Stimulated activated CD4-positive, alpha-beta T cell treated with anti-CD3 and anti-CD28 coated beads, Interleukin-4, amount 100 ng/mL, for 24 hours (primary cell): ENCODE results near the gene CAPN12.
"Not testable (repeated sequence)": the region's sequence is repeated elsewhere in the genome, so short reads cannot be mapped to it uniquely, and the experiment has no call there.

Experiments
- DNase-seq: peaks from one replicate; pipeline ENCODE4 v3.0.0-alpha.2; 2020

CAPN12 gene

GRCh38 chr19:38770228-38770948 is 26.1 kb upstream of the CAPN12 start:
- DNase-seq: not testable (repeated sequence)

DNA sequence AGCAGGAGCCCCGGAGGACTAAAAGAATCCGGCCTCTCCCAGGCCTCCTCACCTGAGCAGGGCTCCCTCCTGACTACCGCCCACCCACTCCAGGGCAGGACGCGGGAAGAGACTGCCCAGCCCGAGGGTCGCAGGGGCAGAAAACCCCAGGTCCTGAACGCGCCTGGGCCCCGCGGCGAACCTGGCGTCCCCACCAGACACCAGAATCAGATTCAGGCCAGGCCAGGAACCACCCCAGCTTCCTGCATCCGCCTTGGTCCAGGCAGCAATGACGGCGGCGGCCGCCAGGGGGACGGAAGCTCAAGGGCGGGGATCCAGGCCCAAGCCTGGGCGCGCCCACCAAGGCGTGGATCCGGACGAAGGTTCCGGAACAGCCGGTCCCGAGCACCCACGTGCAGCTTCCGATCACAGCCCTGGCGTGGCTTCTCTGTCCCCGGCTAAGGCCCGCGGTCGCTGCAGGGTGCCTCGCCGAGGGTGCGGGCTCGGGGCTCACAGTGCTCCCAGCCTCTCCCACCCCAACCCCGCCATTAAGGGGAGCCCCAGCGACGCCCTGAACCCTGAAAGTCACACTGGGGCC is 25.4 kb upstream of the CAPN12 start:
- DNase-seq: peak; percentile 87

- DNase-seq: no peak
Observed at GRCh38 chr19:38766276-38767047, 22.2 kb upstream of the CAPN12 start.

- DNase-seq: no peak
Observed at GRCh38 chr19:38765214-38765613, 20.9 kb upstream of the CAPN12 start.

GRCh38 chr19:38763795-38764220 is 19.5 kb upstream of the CAPN12 start:
- DNase-seq: no peak

DNA sequence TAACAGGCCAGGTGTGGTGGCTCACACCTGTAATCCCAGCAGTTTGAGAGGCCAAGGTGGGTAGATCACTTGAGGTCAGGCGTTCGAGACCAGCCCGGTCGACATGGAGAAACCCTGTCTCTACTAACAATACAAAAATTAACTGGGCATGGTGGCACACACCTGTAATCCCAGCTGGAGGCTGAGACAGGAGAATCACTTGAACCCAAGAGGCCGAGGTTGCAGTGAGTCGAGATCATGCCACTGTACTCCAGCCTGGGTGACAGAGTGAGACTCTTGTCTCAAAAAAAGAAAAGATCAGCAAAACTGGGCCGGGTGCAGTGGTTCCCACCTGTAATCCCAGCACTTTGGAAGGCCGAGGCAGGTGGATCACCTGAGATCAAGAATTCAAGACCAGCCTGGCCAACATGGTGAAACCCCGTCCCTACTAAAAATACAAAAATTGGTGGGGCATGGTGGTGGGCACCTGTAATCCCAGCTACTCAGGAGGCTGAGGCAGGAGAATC is 17.7 kb upstream of the CAPN12 start:
- DNase-seq: not testable (repeated sequence)

DNA sequence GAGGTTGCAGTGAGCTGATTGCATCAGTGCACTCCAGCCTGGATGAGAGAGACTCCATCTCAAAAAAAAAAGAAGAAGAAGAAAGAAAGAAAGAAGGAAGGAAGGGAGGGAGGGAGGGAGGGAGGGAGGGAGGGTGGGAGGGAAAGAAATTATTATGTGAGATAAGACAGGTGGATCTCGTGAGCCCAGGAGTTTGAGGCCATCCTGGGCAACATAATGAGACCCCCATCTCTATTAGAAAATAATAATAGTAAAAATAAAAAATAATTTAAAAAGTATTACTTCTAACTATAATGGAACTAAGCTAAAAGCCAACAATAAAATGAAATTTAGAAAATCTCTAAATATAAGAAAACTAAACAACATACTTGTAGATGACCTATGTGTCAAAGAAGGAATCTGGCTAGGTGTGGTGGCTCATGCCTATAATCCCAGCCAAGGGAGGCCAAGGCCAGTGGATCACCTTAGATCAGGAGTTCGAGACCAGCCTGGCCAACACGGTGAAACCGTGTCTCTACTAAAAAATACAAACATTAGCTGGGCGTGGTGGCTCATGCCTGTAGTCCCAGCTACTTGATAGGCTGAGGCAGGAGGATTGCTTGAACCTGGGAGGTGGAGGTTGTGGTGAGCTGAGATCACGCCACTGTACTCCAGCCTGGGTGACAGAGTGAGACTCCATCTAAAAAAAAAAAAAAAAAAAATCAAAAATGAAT is 16.7 kb upstream of the CAPN12 start:
- DNase-seq: not testable (repeated sequence)

- no peak for DNase-seq
Observed at GRCh38 chr19:38759590-38760003, 15.3 kb upstream of the CAPN12 start.

DNA sequence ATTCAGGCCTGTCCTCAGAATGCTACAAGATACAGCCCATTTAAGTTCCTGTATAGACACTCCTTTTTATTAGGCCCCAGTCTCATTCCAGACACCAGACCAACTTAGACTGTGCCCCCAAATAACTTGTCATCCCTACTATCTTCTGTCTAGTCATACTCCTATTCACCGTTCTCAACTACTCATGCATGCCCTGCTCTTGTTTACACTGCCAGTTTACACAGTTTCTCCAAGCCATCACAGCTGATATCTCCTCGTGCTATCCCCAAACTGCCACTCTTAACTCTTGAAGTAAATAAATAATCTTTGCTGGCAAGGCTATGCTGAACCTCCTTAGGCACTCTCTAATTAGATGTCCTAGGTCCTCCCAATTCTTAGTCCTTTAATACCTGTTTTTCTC is 9.9 kb upstream of the CAPN12 start:
- DNase-seq: not testable (repeated sequence)

GRCh38 chr19:38753783-38754182 is 9.5 kb upstream of the CAPN12 start:
- DNase-seq: not testable (repeated sequence)

DNA sequence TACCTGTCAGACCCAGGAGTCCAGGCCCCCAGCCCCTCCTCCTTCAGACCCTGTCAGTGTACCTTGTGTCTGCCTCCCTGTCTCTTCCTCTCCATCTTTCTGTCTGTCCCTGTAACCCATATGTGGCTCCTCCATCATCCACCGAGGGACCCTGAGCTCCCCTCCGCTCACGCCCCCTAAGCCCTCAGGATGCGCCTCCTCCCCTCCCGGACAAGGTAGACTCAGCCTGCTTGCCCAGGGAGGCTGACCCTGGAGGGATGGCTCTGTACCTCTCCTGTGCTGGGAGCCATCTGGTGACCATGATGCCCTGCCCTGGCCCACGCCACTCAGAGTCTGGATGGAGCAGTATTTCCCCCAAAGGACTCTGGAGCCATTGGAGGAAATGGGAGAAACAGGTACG is 1.0 kb upstream of the CAPN12 start:
- no peak for DNase-seq

- DNase-seq: no peak
Observed at GRCh38 chr19:38744874-38745273, 600 bp upstream of the CAPN12 start.

GRCh38 chr19:38743394-38744297 is 628 bp downstream of the CAPN12 start:
- no peak for DNase-seq

GRCh38 chr19:38742906-38743305 is 1.4 kb downstream of the CAPN12 start:
- DNase-seq: no peak

DNA sequence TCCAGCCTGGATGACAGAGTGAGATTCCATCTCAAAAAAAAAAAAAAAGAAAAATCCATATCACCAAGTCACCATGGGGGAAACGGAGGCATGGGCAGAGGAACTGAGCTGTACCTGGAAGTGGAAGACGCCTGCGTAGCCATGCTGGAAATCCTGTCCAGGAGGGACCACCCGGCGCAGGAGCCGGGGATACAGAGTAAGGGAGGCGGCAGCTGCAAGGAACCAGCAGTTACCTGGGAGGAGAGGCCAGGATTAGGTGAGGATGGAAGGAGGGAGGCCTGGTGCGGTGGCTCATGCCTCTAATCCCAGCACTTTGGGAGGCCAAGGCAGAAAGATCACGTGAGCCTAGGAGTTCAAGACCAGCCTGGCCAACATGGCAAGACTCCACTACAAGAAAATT is 2.0 kb downstream of the CAPN12 start:
- no peak for DNase-seq

DNA sequence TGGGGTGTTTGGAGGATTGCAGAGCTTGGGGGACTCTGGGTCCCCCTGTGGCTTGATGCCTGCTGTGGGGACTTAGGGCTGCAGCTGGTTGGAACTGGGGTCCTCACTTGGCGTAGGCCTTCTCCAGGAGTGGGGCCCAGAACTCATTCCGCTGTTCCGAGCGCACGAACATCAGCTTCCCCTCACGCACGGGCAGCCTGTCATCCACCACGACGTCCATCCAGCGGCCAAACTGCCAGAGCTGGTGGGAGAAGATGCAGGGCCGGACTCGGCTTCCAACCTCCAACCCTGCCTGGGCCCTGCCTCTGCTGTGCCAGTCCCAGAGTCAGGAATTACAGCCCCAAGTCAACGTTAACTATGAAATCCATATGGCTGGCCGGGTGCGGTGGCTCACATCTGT is 2.6 kb downstream of the CAPN12 start:
- no peak for DNase-seq

DNA sequence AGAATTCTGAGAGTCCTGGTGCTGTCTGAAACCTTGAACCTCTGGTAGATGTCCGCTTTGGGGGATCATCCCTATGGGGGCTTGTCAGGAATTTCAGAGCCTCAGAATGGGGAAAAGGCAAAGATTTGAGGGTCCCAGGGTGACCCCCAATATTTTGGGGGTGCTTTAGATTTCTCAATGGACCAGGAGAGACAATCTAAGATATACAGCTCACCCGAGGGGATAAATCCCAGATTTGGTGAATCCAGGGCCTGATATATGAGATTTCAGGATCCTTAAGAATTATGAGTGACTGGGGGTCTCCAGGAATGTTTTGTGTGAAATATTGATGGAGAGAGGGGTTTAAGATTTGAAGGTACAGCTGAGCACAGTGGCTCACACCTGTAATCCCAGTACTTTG is 3.3 kb downstream of the CAPN12 start:
- no peak for DNase-seq

DNA sequence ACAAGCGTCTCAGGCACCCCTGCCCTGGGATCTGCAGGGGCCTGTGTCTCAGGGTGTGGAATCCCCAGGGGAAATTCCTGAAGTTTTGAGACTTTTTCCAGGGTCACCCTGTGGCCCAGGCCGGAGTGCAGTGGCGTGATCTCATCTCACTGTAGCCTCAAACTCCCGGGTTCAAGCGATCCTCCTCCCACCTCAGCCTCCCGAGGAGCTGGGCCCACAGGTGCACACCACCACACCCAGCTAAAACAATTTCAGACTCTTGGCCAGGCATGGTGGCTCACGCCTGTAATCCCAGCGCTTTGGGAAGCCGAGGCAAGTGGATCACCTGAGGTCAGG is 4.0 kb downstream of the CAPN12 start:
- no peak for DNase-seq

DNA sequence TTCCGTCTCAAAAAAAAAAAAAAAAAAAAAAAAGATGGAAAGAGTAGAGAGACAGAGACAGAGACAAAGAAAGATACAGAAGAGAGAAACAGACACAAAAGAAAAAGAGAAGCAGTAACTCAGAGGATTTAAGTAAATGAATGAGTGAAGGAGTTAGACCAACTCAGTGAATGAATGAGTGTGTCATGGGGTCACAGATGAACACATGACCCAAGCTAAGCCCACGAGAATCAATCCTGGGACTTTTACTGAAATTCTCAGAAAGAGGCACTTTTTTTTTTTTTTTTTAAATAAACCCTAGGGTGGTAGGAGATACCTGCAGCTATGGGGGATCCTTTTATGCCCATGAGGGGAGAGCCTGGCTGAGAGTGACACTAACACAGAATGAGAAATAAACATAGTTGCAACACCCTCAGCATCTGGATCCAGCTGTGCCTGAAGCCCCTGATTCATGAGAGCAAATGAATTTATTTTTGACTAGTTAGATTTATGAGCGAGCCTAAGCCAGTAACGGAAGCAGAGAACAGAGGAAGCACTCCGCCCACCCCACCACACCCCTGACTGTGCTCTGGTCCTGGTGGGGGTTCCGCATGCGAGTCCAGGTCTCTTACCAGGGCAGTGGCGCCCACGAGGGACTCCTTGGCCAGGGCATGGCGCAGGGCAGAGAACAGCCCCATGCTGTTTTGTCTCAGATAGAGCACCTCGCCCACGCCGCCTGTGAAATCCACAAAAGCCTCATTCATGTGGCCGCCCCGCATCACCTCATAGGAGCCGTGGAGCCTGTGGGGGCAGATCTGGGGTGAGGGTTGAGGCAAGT is 4.6 kb downstream of the CAPN12 start:
- no peak for DNase-seq

DNA sequence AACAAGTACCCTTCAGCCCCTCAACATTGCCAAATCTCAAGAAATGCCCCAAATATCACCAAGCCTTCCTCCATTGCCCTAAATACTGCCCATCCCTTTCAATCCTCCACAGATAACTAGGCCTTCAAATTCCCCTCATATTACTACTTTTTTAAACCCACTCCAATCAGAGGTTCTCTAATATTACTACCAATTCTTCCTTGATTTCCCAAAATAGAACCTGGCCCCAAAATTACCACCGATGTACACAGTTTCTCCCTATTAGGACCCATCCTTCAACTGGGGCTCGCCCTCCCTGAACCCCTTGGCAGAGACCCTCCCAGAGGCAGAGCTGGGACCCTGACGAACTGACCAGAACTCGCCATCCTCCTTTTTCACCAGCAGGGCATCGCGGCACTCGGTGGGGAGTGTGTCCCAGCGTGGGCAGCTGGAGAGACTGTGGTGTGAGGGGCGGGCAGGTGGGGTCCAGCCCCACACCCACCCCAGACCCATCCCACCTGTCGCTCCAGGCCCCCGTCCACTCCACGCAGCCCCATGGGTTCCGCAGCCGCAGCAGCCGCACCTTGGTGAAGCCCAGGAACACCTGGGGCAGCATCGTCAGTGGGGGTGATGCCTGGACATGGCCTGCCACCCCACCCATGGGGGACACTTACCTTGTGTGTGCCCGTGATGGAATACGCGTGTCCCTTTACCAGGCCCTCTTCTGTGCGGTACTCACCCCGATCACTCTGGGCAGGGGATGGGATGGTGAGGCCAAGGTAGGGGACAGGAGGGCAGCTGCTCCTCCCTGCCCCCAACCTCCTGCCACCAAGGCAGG is 6.1 kb downstream of the CAPN12 start:
- DNase-seq: no peak
